SIG-M5 (cell line): ENCODE data around the gene HIVEP1.
A peak's percentile ranks its signal among the peaks of the same experiment; 100 is the strongest.

Source experiments
- DNase-seq: peaks from one replicate; lab custom pipeline; 2025; lab: John Stamatoyannopoulos, UW

Gene HIVEP1

GRCh38 chr6:12012038-12012557 is at the start of gene HIVEP1:
Gene HIVEP1 (plus strand): TSS chr6:12012312. CDS start chr6:12015629, 3,317 bp downstream.
- no peak for DNase-seq

GRCh38 chr6:11963756-11964500 is 48.2 kb upstream of the HIVEP1 start:
- DNase-seq: no peak

GRCh38 chr6:11964729-11965335 is 47.3 kb upstream of the HIVEP1 start:
- no peak for DNase-seq

GRCh38 chr6:11965499-11965898 is 46.6 kb upstream of the HIVEP1 start:
- no peak for DNase-seq

- DNase-seq: no peak
Measured at GRCh38 chr6:11968241-11968806, 43.8 kb upstream of the HIVEP1 start.

- DNase-seq: no peak
Measured at GRCh38 chr6:11969092-11969491, 43.0 kb upstream of the HIVEP1 start.

- no peak for DNase-seq
Measured at GRCh38 chr6:11970114-11970513, 42.0 kb upstream of the HIVEP1 start.

- DNase-seq: no peak
Measured at GRCh38 chr6:11971154-11971553, 41.0 kb upstream of the HIVEP1 start.

GRCh38 chr6:11972270-11972669 is 39.8 kb upstream of the HIVEP1 start:
- DNase-seq: no peak

GRCh38 chr6:11972806-11973205 is 39.3 kb upstream of the HIVEP1 start:
- no peak for DNase-seq

- no peak for DNase-seq
Measured at GRCh38 chr6:11973238-11973637, 38.9 kb upstream of the HIVEP1 start.

GRCh38 chr6:11974089-11974488 is 38.0 kb upstream of the HIVEP1 start:
- no peak for DNase-seq

- peak; percentile 33 for DNase-seq
Measured at GRCh38 chr6:11975353-11975977, 36.6 kb upstream of the HIVEP1 start.

- no peak for DNase-seq
Measured at GRCh38 chr6:11976489-11976888, 35.6 kb upstream of the HIVEP1 start.

GRCh38 chr6:11977193-11977592 is 34.9 kb upstream of the HIVEP1 start:
- no peak for DNase-seq

GRCh38 chr6:11977738-11978137 is 34.4 kb upstream of the HIVEP1 start:
- DNase-seq: no peak

GRCh38 chr6:11978169-11978987 is 33.7 kb upstream of the HIVEP1 start:
- DNase-seq: no peak

GRCh38 chr6:11979866-11980265 is 32.2 kb upstream of the HIVEP1 start:
- DNase-seq: no peak

GRCh38 chr6:11983306-11983705 is 28.8 kb upstream of the HIVEP1 start:
- no peak for DNase-seq

- DNase-seq: no peak
Measured at GRCh38 chr6:11987386-11987785, 24.7 kb upstream of the HIVEP1 start.

GRCh38 chr6:11989386-11989785 is 22.7 kb upstream of the HIVEP1 start:
- no peak for DNase-seq

GRCh38 chr6:11992086-11992485 is 20.0 kb upstream of the HIVEP1 start:
- DNase-seq: no peak
